Posterior vena cava (tissue), 2 donors: ENCODE data around the gene ALG10B. TPM values are rescaled to one million over a fixed set of nuclear protein-coding genes. Genes with fewer than 3 reads are reported as not detected.
"Not testable (repeated sequence)": the region's sequence is repeated elsewhere in the genome, so short reads cannot be mapped to it uniquely, and the experiment has no call there.

ENCODE experiments used
- DNase-seq: peaks from one replicate; pipeline ENCODE4 v3.0.0-alpha.2; 2020; ENCODE audit warnings: low spot score
- intact Hi-C, 2 donors: fragments of 100-400 bp; cut with DNase I; formaldehyde crosslinking; loops; one replicate each; pipeline versions ENCODE4 v1.14.1 to v1.14.2; 2022 to 2023
- long read RNA-seq, 2 donors: library from polyadenylated mRNA; unstranded; transcript quantifications; one replicate each; pipeline ENCODE4 v2.0.0, GENCODE V29; 2020 to 2021
- total RNA-seq, 2 donors: library from RNA; stranded (reverse); fragmentation: NEBNext Ultra II Directional; extraction: Animal tissue kit (Norgen Biotek cat#: 25700); gene quantifications; one replicate each; pipeline ENCODE4 v1.2.1, GENCODE V29; 2021
- donor health status: DM: yes; HTN: yes; CAD: no.
- donor health status: DM: yes; HTN: yes; CAD: no.

ALG10B gene
- total RNA-seq: 1 to 10 TPM; 7.5 to 8.2 TPM
- long read RNA-seq, donor 1, partial matches to known transcripts: 0 of 1 reads
- long read RNA-seq, donor 1, other reads (novel, unspliced or antisense): 0 of 1 reads
- long read RNA-seq, donor 2: 0 reads

GRCh38 chr12:38316391-38317129 is at the start of gene ALG10B:
ALG10B (plus strand) TSS chr12:38316774; CDS start chr12:38316894, 120 bp downstream.
- peak; percentile 97 for DNase-seq

GRCh38 chr12:38268612-38269011 is 48.0 kb upstream of the ALG10B start:
- intact Hi-C loops: no loop called here
- no peak for DNase-seq

More at GRCh38 chr12:38316391-38317129, at the start of gene ALG10B:
- intact Hi-C loops: no loop called here

- intact Hi-C loops: no loop called here
- DNase-seq: no peak
Measured at GRCh38 chr12:38269897-38270296, 46.7 kb upstream of the ALG10B start.

- intact Hi-C loops: loop anchor here in 1 of 2 donors (2.0 kb wide), 1 partner anchor 57 kb away; no protein-coding TSS in a partner anchor
- DNase-seq: no peak
Measured at GRCh38 chr12:38279756-38280155, 36.8 kb upstream of the ALG10B start.

GRCh38 chr12:38282886-38283285 is 33.7 kb upstream of the ALG10B start:
- intact Hi-C loops: no loop called here
- DNase-seq: no peak

- intact Hi-C loops: no loop called here
- DNase-seq: no peak
Measured at GRCh38 chr12:38289396-38289795, 27.2 kb upstream of the ALG10B start.

- no peak for DNase-seq
- intact Hi-C loops: no loop called here
Measured at GRCh38 chr12:38291160-38291559, 25.4 kb upstream of the ALG10B start.

- intact Hi-C loops, DNase-seq: not testable (repeated sequence)
Measured at GRCh38 chr12:38302972-38303371, 13.6 kb upstream of the ALG10B start.

- not testable (repeated sequence) for DNase-seq
- intact Hi-C loops: loop anchor here in 1 of 2 donors (10.0 kb wide), 1 partner anchor 953 kb away; no protein-coding TSS in a partner anchor
Measured at GRCh38 chr12:38321966-38322365, 5.4 kb downstream of the ALG10B start.

- intact Hi-C loops: loop anchor here in 1 of 2 donors (10.0 kb wide), 1 partner anchor 950 kb away; no protein-coding TSS in a partner anchor
- no peak for DNase-seq
Measured at GRCh38 chr12:38324912-38325311, 8.3 kb downstream of the ALG10B start.

- no peak for DNase-seq
- intact Hi-C loops: loop anchor here in 1 of 2 donors (10.0 kb wide), 1 partner anchor 947 kb away; no protein-coding TSS in a partner anchor
Measured at GRCh38 chr12:38327356-38327755, 10.8 kb downstream of the ALG10B start.

GRCh38 chr12:38328306-38328895 is 11.8 kb downstream of the ALG10B start:
- intact Hi-C loops: loop anchor here in 1 of 2 donors (10.0 kb wide), 1 partner anchor 946 kb away; no protein-coding TSS in a partner anchor
- no peak for DNase-seq

GRCh38 chr12:38330414-38330813 is 13.8 kb downstream of the ALG10B start:
- intact Hi-C loops, DNase-seq: not testable (repeated sequence)

GRCh38 chr12:38332814-38333213 is 16.2 kb downstream of the ALG10B start:
- intact Hi-C loops: no loop called here

GRCh38 chr12:38342444-38342843 is 25.9 kb downstream of the ALG10B start:
- intact Hi-C loops: no loop called here

More at GRCh38 chr12:38332814-38333213, 16.2 kb downstream of the ALG10B start:
- no peak for DNase-seq

GRCh38 chr12:38343256-38343655 is 26.7 kb downstream of the ALG10B start:
- intact Hi-C loops, DNase-seq: not testable (repeated sequence)

More at GRCh38 chr12:38342444-38342843, 25.9 kb downstream of the ALG10B start:
- no peak for DNase-seq

- DNase-seq, intact Hi-C loops: not testable (repeated sequence)
Measured at GRCh38 chr12:38343916-38344315, 27.3 kb downstream of the ALG10B start.

- intact Hi-C loops: no loop called here
- DNase-seq: no peak
Measured at GRCh38 chr12:38350342-38351174, 34.0 kb downstream of the ALG10B start.

GRCh38 chr12:38351175-38351508 is 34.6 kb downstream of the ALG10B start:
- intact Hi-C loops, DNase-seq: not testable (repeated sequence)
